ENCODE data around the gene ZIK1. TPM values are rescaled to one million over a fixed set of nuclear protein-coding genes. Genes with fewer than 3 reads are reported as not detected.

The ZIK1 gene
- total RNA-seq, 1 experiment from 2014 or later: not detected

DNA sequence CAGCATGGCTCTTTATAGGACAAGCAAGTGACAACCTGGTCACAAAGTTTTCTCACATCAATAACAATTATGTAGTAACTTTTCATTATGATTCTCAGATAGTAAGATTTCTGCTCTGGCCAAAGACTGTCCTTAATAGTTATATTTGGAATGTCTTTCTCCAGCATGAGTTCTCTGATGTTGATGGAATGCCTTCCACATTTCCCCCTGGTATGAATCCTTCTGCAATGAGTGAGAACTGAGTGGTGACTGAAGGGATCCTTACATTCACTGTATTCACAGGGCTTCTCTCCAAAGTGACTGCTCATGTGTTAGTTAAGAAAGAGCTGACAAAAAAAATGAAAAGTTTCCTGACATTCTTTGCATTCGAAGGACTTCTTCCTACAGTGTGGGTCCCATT, 37.4 kb upstream of the ZIK1 start:
- POLR2A ChIA-PET: no interaction called here
- BruUV-seq (replicated peaks): no TSS peak
- H3K9me3 ChIP-seq (ENCODE audit: control insufficient read depth in 1 of 2, insufficient read depth in 1 of 2, low read depth in 1 of 2, low read length in 2 of 2): peaks cover 15 to 17% of the 10 kb centered on the region in 2 experiments; a peak in 2 of 4 replicates

DNA sequence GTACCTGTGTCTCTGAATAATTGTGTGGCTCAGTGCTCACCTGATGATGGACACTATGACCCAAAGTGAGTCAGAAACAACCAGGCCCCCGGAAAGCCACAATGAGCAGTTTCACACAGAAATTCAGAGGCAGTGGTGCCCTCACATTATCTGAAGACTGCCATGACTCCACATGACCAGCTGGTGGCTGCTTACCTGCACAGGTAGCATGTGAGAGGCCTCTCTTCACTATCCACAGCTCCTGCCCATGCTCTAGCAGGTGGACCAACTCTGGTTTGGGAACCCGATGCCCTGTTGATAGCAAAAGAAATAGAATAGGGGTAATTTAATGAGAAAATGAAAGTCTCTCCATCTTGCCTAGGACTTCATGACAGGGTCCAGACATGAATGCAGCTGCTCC, 31.5 kb upstream of the ZIK1 start:
- no peak overlapping the region for H3K9ac ChIP-seq (ENCODE audit: low read length)
- DNase-seq (ENCODE audit: low read depth, low spot score) (no peak), ATAC-seq (no peak)
- no peaks in the 10 kb centered on the region for H3K9me2 ChIP-seq (ENCODE audit: insufficient read depth)
- H3K27me3 ChIP-seq (ENCODE audit: insufficient read depth, low read length): no peaks in the 10 kb centered on the region
- intact Hi-C loops (cut with micrococcal nuclease): no loop called here
- H3K4me3 ChIP-seq (replicated peaks in 1 of 2; ENCODE audit: low read depth in 1 of 2, low read length in 2 of 2): no peak overlapping the region
- H3K36me3 ChIP-seq (ENCODE audit: control insufficient read depth in 1 of 2, insufficient read depth in 2 of 2, low read length in 2 of 2): no peaks in the 10 kb centered on the region
- no peaks in the 10 kb centered on the region for H3K79me2 ChIP-seq (ENCODE audit: insufficient read depth, low read length)
- ChIA-PET POLR2A (no interaction called here), CTCF (no interaction called here), RAD21 (ENCODE audit: low non-redundant PET in 1 of 2, low total read pairs in 2 of 2, uncharacterized antibody in 2 of 2, unreplicated experiment in 2 of 2) (no interaction called here)
- no peaks in the 10 kb centered on the region for H4K20me1 ChIP-seq (ENCODE audit: insufficient read depth)
- no peak overlapping the region for H3K27ac ChIP-seq (ENCODE audit: low read depth, low read length)
- no TSS peak for BruUV-seq (replicated peaks)
- no peak overlapping the region for H3K4me2 ChIP-seq (ENCODE audit: low read length)
- no peaks in the 10 kb centered on the region for H3K4me1 ChIP-seq (ENCODE audit: control insufficient read depth in 1 of 2, insufficient read depth in 2 of 2, low read length in 2 of 2)
- peaks cover 0 to 28% of the 10 kb centered on the region in 2 experiments; a peak in 2 of 4 replicates for H3K9me3 ChIP-seq (ENCODE audit: control insufficient read depth in 1 of 2, insufficient read depth in 1 of 2, low read depth in 1 of 2, low read length in 2 of 2)
- TF ChIP-seq, protein P1, sequence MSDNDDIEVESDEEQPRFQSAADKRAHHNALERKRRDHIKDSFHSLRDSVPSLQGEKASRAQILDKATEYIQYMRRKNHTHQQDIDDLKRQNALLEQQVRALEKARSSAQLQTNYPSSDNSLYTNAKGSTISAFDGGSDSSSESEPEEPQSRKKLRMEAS (IDR thresholded peaks at IDR 0.05): no peak
- TF ChIP-seq ZNF274 (IDR thresholded peaks at IDR 0.05; ENCODE audit: low read depth, low read length): no peak
- no peak overlapping the region for H2AFZ ChIP-seq (ENCODE audit: low read depth, low read length, poor library complexity, severe bottlenecking)

More for the DNA sequence above, 37.4 kb upstream of the ZIK1 start:
- ChIA-PET RAD21 (ENCODE audit: low non-redundant PET in 1 of 2, low total read pairs in 2 of 2, uncharacterized antibody in 2 of 2, unreplicated experiment in 2 of 2) (no interaction called here), CTCF (no interaction called here)
- Histone ChIP-seq H4K20me1 (ENCODE audit: insufficient read depth) (no peaks in the 10 kb centered on the region), H3K36me3 (ENCODE audit: control insufficient read depth in 1 of 2, insufficient read depth in 2 of 2, low read length in 2 of 2) (no peaks in the 10 kb centered on the region), H3K27ac (ENCODE audit: low read depth, low read length) (no peak overlapping the region), H3K9me2 (ENCODE audit: insufficient read depth) (no peaks in the 10 kb centered on the region), H3K4me1 (ENCODE audit: control insufficient read depth in 1 of 2, insufficient read depth in 2 of 2, low read length in 2 of 2) (no peaks in the 10 kb centered on the region), H2AFZ (ENCODE audit: low read depth, low read length, poor library complexity, severe bottlenecking) (no peak overlapping the region), H3K4me2 (ENCODE audit: low read length) (no peak overlapping the region), H3K4me3 (replicated peaks in 1 of 2; ENCODE audit: low read depth in 1 of 2, low read length in 2 of 2) (no peak overlapping the region), H3K9ac (ENCODE audit: low read length) (no peak overlapping the region), H3K27me3 (ENCODE audit: insufficient read depth, low read length) (no peaks in the 10 kb centered on the region), H3K79me2 (ENCODE audit: insufficient read depth, low read length) (no peaks in the 10 kb centered on the region)
- ATAC-seq (no peak), DNase-seq (ENCODE audit: low read depth, low spot score) (no peak)
- TF ChIP-seq YY1 (IDR thresholded peaks at IDR 0.05; ENCODE audit: extremely low read depth, insufficient replicate concordance, low read depth, low read length): no peak
- peak; percentile 43 for TF ChIP-seq ZNF274 (IDR thresholded peaks at IDR 0.05; ENCODE audit: low read depth, low read length)
- intact Hi-C loops (cut with micrococcal nuclease): no loop called here
